ENCODE measurements around the gene CPNE2.
"Not testable (repeated sequence)": the region's sequence is repeated elsewhere in the genome, so short reads cannot be mapped to it uniquely, and the experiment has no call there.

Gene CPNE2

GRCh38 chr16:57069635-57070370, 22.6 kb upstream of the CPNE2 start:
- DNase-seq: no peak

GRCh38 chr16:57070424-57070823, 22.0 kb upstream of the CPNE2 start:
- DNase-seq: no peak

GRCh38 chr16:57071081-57071732, 21.2 kb upstream of the CPNE2 start:
- DNase-seq: not testable (repeated sequence)

GRCh38 chr16:57071831-57072582, 20.4 kb upstream of the CPNE2 start:
- peak; percentile 84 for DNase-seq

- no peak for DNase-seq
These were observed 19.6 kb upstream of the CPNE2 start for GRCh38 chr16:57072616-57073275.

- DNase-seq: no peak
These were observed 14.7 kb upstream of the CPNE2 start for GRCh38 chr16:57077714-57078113.

GRCh38 chr16:57081744-57082143, 10.6 kb upstream of the CPNE2 start:
- no peak for DNase-seq

GRCh38 chr16:57082664-57083063, 9.7 kb upstream of the CPNE2 start:
- no peak for DNase-seq

GRCh38 chr16:57083485-57084126, 8.8 kb upstream of the CPNE2 start:
- DNase-seq: no peak

- DNase-seq: peak; percentile 80
These were observed 8.1 kb upstream of the CPNE2 start for GRCh38 chr16:57084257-57084770.

- no peak for DNase-seq
These were observed 7.4 kb upstream of the CPNE2 start for GRCh38 chr16:57084996-57085395.

- no peak for DNase-seq
These were observed 5.4 kb upstream of the CPNE2 start for GRCh38 chr16:57087003-57087402.

GRCh38 chr16:57089406-57089805, 3.0 kb upstream of the CPNE2 start:
- DNase-seq: no peak

GRCh38 chr16:57091200-57091974, 996 bp upstream of the CPNE2 start:
- DNase-seq: no peak

GRCh38 chr16:57092786-57093411, 516 bp downstream of the CPNE2 start:
- DNase-seq: peak; percentile 62

- DNase-seq: no peak
These were observed 1.5 kb downstream of the CPNE2 start for GRCh38 chr16:57093666-57094564.

- DNase-seq: no peak
These were observed 2.5 kb downstream of the CPNE2 start for GRCh38 chr16:57094911-57095310.

GRCh38 chr16:57096192-57096591, 3.8 kb downstream of the CPNE2 start:
- DNase-seq: no peak

GRCh38 chr16:57096793-57097192, 4.4 kb downstream of the CPNE2 start:
- DNase-seq: no peak

GRCh38 chr16:57098188-57098841, 5.9 kb downstream of the CPNE2 start:
- DNase-seq: peak; percentile 46
